GM18861 (cell line): ENCODE results near the gene SRBD1.

Experiments
- ATAC-seq: cut with Tn5 transposase; IDR thresholded peaks from one replicate; pipeline ENCODE4 v1.9.1; 2021; ENCODE audit not compliant: unreplicated experiment

SRBD1 gene

DNA sequence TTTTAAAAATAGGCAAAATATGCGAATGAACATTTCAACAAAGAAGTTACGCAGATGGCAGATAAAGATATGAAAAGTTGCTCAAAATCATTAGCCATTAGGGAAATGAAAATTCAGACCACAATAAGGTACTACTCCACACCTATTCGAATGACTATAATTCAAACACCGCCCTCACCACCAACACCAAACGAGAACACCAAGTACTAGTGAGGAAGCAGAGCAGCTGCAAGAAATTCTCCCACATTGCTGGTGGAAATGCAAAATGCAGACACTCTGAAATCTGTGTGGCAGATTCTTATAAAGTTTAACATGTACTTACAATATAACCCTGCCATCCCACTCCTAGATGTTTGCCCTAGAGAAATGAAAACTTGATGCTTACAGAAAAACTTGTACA lies 23.2 kb upstream of the SRBD1 start:
- ATAC-seq = no peak

DNA sequence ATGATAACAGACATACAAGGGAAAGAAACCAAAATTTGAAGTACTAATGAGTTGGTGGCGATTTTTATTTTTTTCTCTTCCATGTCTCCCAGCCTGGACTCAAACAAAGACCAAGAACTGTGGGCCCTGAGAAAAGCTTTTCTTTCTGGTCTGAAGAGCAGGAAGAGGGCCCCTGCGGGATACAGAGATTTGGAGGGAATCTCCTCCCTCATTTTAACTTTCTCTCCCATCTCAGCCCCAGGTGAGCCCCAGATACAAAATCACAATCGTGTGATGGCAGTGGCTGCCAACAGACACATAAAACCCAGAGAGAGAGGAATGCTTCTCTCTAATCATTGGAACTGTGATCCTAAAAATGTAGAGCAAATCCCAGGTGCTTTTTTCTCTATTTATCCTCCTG lies 20.9 kb upstream of the SRBD1 start:
- ATAC-seq = no peak

- ATAC-seq = no peak
Measured at GRCh38 chr2:45631319-45631718, 20.3 kb upstream of the SRBD1 start.

GRCh38 chr2:45629971-45630370 lies 18.9 kb upstream of the SRBD1 start:
- no peak for ATAC-seq

DNA sequence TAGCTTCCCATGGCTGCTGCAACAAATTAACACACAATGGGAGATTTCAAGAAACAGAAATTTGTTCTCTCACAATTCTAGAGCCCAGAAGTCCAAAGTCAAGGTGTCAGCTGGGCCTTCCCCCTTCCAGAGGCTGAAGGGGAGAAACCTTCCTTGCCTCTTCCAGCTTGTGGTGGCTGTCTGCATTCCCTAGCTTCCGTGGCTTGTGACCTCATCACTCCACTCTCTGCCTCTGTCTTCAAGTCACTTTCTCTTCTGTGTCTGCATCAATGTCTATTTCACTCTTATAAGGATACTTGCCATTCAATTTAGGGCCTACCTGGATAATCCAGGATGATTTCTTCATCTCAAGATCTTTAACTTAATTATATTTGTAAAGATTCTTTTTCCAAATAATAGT lies 16.8 kb upstream of the SRBD1 start:
- no peak for ATAC-seq

- ATAC-seq = no peak
Measured at GRCh38 chr2:45626387-45627221, 15.5 kb upstream of the SRBD1 start.

- no peak for ATAC-seq
Measured at GRCh38 chr2:45625824-45626223, 14.8 kb upstream of the SRBD1 start.

- no peak for ATAC-seq
Measured at GRCh38 chr2:45623098-45623497, 12.0 kb upstream of the SRBD1 start.

GRCh38 chr2:45622336-45623075 lies 11.4 kb upstream of the SRBD1 start:
- ATAC-seq = no peak

DNA sequence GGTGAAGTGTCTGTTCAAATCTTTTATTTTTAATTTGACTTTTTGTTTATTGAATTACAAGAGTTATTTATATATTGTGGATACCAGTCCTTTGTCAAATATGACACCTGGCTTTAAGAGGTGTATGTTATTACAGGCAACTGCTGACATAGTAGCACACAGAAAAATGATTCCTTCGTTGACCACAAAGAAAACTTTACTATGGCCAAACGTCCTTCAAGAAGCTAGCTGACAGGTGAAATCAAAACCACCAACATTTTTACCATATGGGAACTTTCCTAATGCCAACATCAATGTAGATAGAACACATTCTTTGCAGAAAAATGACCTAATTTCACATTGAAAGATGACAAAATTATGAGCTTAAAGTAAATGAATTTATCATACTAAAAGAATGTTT lies 6.4 kb upstream of the SRBD1 start:
- ATAC-seq = no peak

DNA sequence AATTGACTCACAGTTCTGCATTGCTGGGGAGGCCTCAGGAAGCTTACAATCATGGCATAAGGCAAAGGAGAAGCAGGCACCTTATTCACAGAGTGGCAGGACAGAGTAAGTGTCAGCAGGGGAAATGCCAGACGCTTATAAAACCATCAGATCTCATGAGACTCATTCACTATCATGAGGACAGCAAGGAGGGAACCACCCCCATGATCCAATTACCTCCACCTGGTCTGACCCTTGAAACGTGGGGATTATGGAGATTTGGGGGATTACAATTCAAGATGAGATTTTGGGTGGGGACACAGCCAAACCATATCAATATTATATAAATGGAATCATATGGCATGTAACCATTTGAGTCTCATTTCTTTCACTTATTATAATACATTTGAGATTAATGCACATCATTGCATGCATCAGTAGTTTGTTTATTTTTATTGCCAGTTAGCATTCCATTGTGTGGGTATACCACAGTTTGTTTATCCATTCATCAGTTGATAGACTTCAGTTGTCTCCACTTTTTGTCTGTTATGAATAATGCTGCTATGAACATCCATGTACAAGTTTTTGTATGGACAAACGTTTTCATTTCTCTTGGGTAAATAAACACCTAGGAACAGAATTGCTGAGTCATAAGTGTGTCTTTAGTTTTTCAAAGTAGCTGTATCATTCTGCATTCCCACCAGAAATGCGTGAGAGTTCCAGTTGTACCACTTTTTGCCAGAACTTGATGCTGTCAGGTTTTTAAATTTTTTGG lies 5.8 kb upstream of the SRBD1 start:
- no peak for ATAC-seq

DNA sequence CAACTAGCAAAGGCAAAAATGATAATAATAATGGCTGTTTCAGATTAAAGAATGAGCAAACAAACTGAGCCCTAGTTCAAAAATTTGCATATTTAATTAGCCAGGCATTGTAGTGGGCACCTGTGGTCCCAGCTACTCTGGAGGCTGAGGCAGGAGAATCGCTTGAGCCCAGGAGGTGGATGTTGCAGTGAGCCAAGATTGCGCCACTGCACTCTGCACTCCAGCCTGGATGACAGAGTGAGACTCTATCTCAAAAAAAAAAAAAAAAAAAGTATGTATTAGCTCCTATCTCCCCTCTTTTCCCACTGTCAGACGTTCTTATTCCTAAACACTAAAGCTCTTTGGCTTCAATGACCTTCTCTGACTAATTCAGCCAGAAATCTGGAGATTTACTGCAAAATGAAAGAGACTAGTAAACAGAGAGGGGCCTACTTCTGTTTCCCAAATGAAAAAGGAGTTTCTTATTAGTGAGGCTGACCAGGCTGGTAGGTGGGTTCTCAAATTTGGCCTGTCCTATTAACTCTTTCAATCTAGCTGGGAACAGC lies 3.9 kb upstream of the SRBD1 start:
- no peak for ATAC-seq

DNA sequence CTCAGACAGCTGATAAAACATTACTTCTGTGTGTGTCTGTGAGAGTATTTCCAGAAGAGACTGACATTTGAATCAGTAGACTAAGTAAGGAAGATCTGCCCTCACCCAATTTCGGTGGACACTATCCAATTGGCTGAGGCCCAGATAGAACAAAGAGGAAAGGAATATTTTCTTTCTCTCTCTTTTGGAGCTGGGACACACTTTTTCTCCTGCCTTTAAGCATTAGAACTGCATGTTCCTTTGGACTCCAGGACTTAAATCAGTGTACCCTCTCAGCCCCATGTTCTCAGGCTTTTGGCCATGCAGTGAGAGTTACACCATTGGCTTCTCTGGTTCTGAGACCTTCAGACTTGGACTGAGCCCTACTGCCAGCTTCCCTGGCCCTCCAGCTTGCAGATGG lies 3.3 kb upstream of the SRBD1 start:
- ATAC-seq = no peak

DNA sequence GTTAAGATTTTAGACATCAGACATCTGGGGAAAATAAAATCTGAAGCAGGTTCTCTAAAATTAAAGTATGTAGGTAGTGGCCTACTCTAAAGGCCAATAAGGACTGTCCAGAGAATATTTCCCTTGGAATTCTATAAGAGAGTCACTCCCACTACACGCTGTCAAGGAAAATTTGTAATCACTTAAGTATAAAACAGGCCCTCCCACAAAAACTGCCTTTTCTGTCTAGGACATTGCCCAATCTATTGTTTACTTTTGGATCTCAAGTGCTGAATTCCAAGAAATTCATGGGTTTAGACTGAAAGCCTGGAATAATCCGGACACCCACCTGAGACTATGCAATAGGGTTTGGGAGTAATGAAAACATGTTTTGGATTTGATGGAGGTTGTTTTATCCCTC lies 1.7 kb upstream of the SRBD1 start:
- no peak for ATAC-seq

- ATAC-seq = no peak
Measured at GRCh38 chr2:45612285-45612684, 1.2 kb upstream of the SRBD1 start.

GRCh38 chr2:45610281-45611019 lies 617 bp downstream of the SRBD1 start:
- peak; percentile 15 for ATAC-seq

DNA sequence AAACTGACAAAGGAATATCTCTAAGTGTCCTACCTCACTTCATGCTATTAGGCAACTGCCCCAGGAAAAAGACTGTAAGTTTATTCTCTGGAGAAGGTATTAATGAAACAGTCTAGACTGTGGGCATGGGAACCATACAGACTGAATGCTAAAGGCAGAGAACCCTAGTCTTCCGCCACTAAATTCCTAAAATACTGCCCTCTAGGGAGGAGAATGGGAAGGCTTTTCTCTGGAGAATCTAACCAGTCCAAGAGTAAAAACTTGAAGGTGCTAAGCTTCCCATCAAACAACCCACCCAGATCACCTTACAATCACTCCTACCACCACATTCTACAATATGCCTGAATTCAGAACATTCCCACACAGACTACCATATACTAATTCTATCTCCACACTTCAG lies 3.4 kb downstream of the SRBD1 start:
- no peak for ATAC-seq

- ATAC-seq = no peak
Measured at GRCh38 chr2:45606796-45607195, 4.3 kb downstream of the SRBD1 start.

DNA sequence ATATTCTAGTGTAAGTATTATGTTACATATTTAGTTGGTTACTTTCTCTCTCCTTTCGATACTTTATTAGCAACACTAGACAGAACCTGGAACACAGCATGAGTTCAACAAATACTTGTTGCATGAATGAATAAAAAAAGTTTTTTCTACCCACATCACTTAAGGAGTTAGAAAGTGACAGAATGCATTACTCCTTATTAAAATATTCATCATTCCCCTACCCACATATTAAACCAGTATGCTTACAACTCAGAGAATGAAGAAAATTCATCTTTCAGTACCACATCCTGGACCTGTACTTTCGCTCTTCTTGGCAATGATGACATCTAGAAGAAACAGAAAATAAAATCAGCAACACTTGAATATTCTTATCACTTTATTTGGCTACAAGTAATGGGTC lies 6.0 kb downstream of the SRBD1 start:
- ATAC-seq = no peak

GRCh38 chr2:45602624-45603023 lies 8.4 kb downstream of the SRBD1 start:
- no peak for ATAC-seq

GRCh38 chr2:45598545-45598944 lies 12.5 kb downstream of the SRBD1 start:
- ATAC-seq = no peak
